GM06990 (cell line): ENCODE results near the gene CCDC182.

Source experiments
- DNase-seq: peaks from one replicate; pipeline ENCODE4 v3.0.0-alpha.2; 2011; ENCODE audit not compliant: insufficient read length; ENCODE audit errors: extremely low read depth
- H3K27me3 ChIP-seq: replicated peaks from 2 replicates; pipeline ENCODE4 v1.6.0; 2011; ENCODE audit warnings: low read length; ENCODE audit not compliant: control insufficient read depth, insufficient read depth
- H3K36me3 ChIP-seq: 2 replicates; pipeline ENCODE4 v1.5.1; 2011; ENCODE audit warnings: low read length; ENCODE audit not compliant: control insufficient read depth, insufficient read depth
- H3K4me3 ChIP-seq: replicated peaks from 2 replicates; pipeline ENCODE4 v1.5.1; 2011; ENCODE audit warnings: low read depth, mild to moderate bottlenecking, control low read depth, low read length
- TF ChIP-seq, protein P1 (sequence below): IDR thresholded peaks from 2 replicates; pipeline ENCODE4 v1.5.1; 2011; ENCODE audit warnings: low read length, control low read depth, mild to moderate bottlenecking, inconsistent platforms; ENCODE audit not compliant: insufficient read depth, poor library complexity, severe bottlenecking

The CCDC182 gene

DNA sequence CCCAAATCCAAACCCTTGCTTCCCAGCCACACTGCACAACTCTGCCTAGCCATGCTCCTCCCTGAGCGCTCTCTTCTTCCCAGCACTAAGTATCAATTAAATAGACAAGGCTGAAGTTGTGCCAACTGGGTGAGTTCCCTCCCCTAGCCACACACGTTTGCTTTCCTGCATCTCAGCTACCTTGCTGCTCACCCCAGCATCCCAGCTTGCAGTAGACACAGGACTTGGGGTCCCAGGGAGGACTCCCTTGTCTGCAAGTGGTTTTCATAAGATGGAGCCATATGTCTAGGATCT is 4.9 kb downstream of the CCDC182 start:
- no peak for DNase-seq
- Histone ChIP-seq H3K4me3 (no peak overlapping the region), H3K27me3 (no peaks in the 10 kb centered on the region), H3K36me3 (no peaks in the 10 kb centered on the region)
- TF ChIP-seq, protein P1, sequence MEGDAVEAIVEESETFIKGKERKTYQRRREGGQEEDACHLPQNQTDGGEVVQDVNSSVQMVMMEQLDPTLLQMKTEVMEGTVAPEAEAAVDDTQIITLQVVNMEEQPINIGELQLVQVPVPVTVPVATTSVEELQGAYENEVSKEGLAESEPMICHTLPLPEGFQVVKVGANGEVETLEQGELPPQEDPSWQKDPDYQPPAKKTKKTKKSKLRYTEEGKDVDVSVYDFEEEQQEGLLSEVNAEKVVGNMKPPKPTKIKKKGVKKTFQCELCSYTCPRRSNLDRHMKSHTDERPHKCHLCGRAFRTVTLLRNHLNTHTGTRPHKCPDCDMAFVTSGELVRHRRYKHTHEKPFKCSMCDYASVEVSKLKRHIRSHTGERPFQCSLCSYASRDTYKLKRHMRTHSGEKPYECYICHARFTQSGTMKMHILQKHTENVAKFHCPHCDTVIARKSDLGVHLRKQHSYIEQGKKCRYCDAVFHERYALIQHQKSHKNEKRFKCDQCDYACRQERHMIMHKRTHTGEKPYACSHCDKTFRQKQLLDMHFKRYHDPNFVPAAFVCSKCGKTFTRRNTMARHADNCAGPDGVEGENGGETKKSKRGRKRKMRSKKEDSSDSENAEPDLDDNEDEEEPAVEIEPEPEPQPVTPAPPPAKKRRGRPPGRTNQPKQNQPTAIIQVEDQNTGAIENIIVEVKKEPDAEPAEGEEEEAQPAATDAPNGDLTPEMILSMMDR: no peak

DNA sequence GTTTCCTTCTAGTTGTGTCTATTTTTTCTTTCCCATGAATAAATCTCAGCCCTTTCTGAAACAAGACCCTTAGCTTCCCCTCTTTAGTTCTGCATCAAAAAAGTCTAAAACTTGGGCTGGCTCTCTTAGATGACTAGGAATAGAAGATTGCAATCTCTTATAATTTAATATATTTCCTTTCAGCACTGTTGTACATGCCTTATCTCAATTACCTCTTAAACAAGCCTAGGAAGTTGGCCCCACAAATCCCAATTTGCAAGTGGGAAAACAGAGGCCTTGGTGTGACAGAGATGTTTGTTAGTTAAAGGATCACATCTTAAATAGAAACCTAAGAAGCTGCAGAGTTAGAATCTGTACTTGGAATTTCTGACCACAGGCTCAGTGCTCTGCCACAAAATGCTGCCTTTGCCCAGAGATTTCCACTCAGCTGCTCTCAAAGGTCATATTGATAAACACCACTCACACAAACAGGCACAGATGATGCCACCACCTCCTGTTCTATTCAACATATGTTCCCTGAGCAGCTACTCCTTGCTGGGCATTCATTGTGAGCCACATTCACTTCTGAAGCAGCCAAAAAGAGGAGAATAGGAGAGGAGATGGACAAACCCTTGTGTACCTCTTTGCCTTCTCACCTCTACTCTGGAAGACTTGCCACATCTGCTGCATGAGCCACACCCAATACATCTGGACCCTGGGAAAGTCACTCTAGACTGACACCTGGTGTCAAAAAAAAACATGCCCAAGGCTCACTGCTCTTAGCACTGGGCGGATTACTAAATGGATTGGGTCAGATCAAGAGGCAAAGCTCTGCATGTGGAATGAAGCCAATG is 5.5 kb downstream of the CCDC182 start:
- no peaks in the 10 kb centered on the region for H3K27me3 ChIP-seq
- no peak for DNase-seq
- H3K36me3 ChIP-seq: no peaks in the 10 kb centered on the region
- TF ChIP-seq, protein P1: peak; percentile 60
- no peak overlapping the region for H3K4me3 ChIP-seq

DNA sequence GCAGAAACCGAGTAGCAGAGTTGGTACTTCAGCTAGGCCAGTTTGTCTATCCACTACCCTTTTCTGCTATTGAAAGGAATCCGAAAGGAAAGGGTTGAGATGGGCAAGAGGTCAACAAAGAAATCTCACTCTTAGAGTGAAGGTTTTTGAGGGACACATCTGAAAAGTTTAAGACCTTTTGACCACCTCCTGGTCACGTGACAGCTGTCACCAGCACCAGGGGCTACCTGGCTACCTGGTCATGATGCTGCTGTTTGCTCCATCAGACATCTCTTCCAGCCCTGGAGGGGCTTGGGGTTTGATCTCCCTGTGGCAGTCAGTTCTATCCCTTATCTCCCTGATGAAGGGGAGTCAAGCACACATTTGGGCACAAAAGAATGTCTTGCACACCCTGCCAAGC is 7.6 kb downstream of the CCDC182 start:
- Histone ChIP-seq H3K27me3 (no peaks in the 10 kb centered on the region), H3K4me3 (no peak overlapping the region), H3K36me3 (no peaks in the 10 kb centered on the region)
- TF ChIP-seq, protein P1: no peak
- DNase-seq: no peak

DNA sequence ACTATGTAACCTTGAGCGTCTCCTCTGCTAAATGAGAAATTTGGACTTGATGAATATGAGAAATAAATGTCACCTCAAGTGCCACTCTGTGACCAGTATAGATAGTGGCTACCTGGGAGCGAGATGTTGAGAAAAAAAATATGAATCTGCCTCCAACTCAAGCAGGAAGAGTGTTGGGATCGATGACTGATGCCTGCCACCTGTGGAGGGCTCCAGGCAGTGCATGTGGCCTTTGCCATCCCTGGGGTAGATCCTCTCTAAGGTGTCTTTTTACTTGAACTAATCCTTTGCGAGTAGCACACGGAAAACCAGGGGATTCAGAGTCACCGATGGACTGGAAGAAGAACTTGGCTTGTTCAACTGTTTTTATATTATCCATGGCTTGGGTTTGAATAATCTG is 9.4 kb downstream of the CCDC182 start:
- no peak for DNase-seq
- Histone ChIP-seq H3K36me3 (no peaks in the 10 kb centered on the region), H3K4me3 (no peak overlapping the region), H3K27me3 (no peaks in the 10 kb centered on the region)
- TF ChIP-seq, protein P1: peak; percentile 55

DNA sequence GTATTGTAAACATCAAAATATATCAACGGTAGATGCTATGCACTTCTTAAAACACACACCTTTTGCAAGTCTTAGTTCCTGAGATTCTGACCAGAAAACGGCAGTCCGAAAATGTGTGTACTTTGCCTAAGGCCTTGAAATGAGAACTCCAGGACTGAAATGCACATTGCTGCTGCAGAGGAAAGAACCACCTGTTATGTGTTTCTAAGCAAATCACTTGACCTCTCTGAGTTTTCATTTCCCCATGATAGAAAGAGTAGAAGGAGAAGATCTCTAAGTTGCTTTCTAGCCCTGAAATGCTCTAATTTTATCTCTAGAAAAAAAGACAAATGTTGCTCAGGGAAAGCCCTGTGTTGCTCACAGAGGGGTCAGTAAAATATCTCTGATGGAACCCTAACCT is 9.9 kb downstream of the CCDC182 start:
- no peaks in the 10 kb centered on the region for H3K36me3 ChIP-seq
- H3K27me3 ChIP-seq: no peaks in the 10 kb centered on the region
- no peak overlapping the region for H3K4me3 ChIP-seq
- TF ChIP-seq, protein P1: no peak
- DNase-seq: no peak

DNA sequence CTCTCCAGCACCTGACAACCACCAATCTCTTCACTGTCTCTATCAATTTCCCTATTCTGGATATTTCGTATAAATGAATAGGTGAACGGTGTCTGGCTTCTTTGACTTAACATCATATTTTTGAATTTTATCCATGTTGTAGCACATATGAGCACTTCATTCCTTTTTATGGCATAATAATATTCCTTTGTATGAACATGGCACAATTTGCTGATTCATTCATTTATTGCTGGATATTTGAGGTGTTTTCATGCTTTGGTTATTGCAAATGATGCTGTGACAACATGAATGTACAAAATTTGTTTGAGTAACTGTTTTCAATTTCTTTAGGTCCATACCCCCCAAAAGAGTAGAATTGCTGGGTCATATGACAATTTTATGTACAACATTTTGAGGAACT is 12.0 kb downstream of the CCDC182 start:
- Histone ChIP-seq H3K36me3 (no peaks in the 10 kb centered on the region), H3K4me3 (no peak overlapping the region), H3K27me3 (no peaks in the 10 kb centered on the region)
- no peak for DNase-seq
- TF ChIP-seq, protein P1: no peak
